Measurements from ENCODE around the gene CEP295NL.

DNA sequence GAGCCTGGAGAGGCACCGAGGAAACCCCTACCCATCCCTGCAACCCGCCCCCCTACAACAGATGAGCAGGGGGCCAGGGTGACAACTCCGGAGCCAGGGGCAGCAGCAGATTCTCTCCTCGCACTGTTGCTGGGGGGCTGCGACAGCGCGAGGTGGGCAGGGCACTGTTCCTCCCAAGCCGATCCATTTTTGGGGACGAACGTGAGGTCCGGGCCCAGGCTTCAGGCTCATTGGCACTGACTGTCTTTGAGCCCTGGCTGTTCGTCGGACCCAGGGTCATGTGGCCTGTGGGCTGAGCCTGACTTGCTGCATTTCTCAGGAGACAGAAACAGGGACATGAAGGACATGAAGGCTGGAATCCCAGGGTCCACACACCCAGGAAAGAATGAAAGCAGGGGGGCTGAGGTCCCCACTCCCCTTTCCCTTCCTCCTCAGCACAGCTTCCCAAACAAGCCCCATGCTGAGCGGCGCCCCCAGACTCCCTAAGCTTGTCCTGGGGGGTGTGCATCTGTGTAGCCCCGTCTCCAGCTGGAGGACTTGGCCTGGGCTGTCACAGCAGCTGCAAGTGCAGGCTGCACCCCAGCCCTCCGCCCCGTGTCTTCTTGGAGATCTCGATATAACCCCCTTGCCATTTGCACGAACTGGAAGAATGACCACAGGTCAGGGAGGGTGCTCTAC is 18.7 kb downstream of the CEP295NL start:
- TF ChIP-seq, protein P1, sequence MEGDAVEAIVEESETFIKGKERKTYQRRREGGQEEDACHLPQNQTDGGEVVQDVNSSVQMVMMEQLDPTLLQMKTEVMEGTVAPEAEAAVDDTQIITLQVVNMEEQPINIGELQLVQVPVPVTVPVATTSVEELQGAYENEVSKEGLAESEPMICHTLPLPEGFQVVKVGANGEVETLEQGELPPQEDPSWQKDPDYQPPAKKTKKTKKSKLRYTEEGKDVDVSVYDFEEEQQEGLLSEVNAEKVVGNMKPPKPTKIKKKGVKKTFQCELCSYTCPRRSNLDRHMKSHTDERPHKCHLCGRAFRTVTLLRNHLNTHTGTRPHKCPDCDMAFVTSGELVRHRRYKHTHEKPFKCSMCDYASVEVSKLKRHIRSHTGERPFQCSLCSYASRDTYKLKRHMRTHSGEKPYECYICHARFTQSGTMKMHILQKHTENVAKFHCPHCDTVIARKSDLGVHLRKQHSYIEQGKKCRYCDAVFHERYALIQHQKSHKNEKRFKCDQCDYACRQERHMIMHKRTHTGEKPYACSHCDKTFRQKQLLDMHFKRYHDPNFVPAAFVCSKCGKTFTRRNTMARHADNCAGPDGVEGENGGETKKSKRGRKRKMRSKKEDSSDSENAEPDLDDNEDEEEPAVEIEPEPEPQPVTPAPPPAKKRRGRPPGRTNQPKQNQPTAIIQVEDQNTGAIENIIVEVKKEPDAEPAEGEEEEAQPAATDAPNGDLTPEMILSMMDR (conservative IDR thresholded peaks at IDR 0.05): no peak
- no peak for TF ChIP-seq EZH2 (IDR thresholded peaks at IDR 0.05; ENCODE audit: low read depth)

All from PC-9 (cell line).